ENCODE data around the gene RAB8B. TPM values are rescaled to one million over a fixed set of nuclear protein-coding genes. Genes with fewer than 3 reads are reported as not detected.
A peak's percentile ranks its signal among the peaks of the same experiment; 100 is the strongest.

Gene RAB8B
- total RNA-seq, 1 experiment from 2014 or later, result 39.1 TPM

DNA sequence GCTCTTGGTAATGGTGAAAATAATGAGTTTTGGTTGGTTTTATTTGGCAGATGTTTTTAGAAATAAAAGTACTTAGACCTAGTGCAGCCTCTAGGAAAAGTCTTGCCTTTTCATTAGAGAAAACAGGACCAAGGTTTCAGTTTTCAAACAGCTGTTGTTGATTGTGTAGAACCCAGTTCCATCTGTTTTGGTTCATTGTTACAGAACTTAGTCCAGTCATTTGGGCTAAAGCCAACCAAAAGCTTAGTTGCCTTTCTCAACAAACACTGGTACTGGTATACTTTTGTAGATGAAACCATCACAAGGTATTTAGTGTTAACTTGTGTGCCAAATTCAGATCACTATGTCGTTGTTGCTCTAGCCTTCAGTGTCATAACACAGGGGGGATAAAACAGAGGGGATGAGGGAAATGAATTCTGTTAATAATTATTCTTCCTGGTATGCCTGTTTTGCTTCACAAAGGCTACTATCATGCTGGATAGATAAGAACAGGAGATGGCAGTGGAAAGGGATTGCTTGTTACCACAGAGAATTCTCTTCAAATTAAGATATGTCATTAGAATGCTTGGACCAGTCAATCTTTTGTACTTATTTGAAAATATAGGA is 75.4 kb downstream of the RAB8B start:
- peak; percentile 89 for DNase-seq (ENCODE audit: low read depth)

- no peak for DNase-seq (ENCODE audit: low read depth)
Measured at GRCh38 chr15:63274427-63274826, 85.0 kb downstream of the RAB8B start.

DNA sequence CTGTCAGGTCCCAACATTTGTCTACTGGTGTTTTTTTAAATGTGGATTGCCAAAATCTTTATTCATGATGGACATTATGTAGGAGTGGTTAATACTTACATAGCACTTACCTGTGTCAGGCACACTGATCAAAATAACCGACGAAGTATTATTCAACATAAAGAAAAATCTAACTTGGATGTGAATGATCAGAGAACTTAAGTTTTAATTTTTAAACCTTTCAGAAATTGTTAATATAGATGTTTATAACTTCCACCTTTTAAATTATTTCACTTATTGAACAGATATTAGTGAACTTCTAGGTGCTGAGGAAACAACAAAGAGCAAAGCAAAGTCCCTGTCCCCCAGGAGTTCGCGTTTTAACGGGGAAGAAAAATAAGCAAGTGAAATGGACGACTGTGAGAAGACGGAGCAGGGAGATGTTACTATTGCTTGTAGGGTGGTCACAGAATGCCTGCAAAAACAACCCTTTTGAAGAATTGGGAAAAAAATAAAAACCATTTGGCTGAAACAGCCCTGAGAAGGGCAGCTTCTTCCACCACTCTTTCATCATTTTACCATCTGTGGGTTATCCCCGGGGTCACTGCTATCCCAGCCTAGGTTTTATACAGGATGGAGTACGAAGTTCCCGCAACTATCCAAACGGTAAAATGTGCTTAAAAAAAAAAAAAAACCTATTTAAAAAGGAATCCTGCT is 87.1 kb downstream of the RAB8B start:
- no peak for DNase-seq (ENCODE audit: low read depth)

DNA sequence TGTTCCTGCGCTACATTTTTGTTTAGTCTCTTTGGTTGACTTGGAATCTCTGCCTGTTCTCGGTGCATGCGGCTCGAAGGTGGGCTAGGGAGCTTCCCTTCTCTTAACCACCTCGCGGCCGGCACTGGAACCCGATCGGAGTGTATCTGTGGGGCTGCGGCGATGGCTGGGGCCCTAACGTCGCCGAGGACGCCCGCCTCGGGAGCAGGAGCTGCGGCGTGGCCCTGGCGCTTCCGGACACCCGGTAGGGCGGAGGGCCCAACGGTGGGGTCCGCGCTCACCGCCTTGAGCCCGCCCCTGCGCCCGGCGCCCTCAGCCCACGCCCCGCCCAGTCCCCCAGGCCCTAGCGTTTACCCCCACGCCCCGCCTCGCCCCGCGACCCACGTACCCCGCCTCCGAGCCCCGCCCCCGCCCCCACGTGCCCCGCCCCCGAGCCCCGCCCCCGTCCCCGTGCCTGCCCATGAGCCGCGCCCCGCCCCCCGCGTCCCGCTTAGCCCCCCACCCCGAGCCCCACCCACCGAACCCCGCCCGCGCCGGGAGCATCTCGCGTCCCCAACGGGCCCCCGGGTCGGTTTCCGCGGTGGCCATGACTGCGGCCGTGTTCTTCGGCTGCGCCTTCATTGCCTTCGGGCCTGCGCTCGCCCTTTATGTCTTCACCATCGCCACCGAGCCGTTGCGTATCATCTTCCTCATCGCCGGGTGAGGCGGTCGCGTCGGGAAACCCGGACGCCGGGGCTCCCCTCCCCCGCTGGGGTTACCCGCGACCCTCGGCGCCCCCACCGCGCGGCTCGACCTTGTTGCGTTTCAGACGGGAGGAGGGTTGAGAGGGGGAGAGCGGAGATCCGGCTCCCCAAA is 87.9 kb downstream of the RAB8B start, which contains the start of gene APH1B:
TSS of gene APH1B (plus strand) at position 568 of the 855 bp plus-strand sequence. CDS start at position 587, 19 bp downstream.
- peak; percentile 61 for DNase-seq (ENCODE audit: low read depth)

DNA sequence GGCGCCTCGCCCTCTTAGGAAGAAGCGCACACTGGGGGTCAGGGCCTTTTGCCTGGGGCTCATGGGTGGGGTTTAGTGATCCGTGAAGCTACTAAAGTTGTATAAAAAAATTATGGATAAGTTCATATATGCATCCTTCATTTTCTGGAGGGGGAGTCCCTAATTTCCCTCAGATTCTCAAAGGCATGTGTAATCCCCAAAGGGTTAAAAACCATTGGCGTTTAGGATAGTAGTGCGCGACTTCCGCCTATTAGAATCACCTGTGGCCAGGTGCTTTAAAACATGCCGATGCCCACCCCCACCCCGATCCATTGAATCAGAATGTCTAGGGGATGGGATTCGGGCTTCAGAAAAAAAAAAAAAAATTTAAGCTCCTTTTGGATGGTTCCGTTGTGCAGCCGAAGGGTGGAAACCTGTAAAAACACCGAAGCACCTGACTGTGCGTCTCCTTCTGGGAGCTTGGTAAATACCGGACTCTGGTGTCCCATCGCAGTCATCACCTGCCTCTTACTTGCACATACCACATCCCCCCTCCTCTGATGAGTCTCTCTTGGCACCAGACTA is 88.6 kb downstream of the RAB8B start:
- no peak for DNase-seq (ENCODE audit: low read depth)

- DNase-seq (ENCODE audit: low read depth), result no peak
Measured at GRCh38 chr15:63283126-63283525, 93.7 kb downstream of the RAB8B start.

DNA sequence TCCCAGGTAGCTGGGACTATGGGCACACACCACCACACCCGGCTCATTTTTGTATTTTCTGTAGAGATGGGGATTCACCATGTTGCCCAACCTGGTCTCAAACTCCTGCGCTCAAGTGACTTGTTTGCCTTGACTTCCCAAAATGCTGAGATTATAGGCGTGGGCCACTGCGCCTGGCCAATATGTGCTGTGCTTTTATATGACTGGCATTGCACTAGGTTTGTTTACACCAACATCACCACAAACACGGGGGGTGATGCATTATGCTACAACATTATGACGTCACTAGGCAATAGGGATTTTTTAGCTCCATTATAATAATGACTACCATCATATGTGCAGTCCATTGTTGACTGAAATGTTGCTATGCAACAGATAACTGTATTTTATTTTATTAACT is 94.9 kb downstream of the RAB8B start:
- DNase-seq (ENCODE audit: low read depth), result no peak

DNA sequence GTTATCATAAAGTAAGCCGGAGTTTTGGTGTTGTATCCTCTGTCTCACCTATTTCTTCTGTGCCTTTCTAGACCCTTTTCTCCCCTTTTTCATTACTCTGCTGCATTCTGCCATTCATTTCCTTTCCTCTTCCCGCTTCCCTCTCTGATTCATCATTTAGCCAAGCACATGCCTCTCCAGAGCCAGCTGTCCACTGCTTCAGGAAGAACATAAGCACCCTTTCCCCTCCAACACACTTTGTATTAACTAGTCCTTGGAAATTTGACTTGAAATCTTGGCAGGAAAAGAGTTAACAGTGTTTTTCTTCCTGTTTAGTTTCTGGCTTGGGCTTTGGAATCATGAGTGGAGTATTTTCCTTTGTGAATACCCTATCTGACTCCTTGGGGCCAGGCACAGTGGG is 97.7 kb downstream of the RAB8B start:
- peak; percentile 83 for DNase-seq (ENCODE audit: low read depth)

DNA sequence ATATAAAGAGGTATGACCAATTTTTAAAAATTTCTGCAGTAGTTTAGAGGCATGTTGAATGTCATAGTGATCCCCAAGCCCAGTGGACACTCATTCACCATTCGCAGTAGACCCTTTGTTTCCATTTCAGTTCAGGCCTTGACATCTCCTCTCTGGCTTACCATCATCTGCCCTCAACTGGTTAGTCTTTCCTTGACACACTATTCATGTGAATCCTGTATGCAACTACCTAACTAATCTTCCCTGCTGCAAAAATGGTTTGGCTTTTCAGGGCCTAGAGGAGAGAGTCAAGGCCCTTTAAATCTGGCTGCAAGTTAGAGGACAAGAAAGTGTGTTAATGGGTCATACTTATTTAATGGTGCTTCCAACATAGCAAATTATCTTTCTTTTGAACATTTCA is 98.9 kb downstream of the RAB8B start:
- DNase-seq (ENCODE audit: low read depth), result peak; percentile 11

DNA sequence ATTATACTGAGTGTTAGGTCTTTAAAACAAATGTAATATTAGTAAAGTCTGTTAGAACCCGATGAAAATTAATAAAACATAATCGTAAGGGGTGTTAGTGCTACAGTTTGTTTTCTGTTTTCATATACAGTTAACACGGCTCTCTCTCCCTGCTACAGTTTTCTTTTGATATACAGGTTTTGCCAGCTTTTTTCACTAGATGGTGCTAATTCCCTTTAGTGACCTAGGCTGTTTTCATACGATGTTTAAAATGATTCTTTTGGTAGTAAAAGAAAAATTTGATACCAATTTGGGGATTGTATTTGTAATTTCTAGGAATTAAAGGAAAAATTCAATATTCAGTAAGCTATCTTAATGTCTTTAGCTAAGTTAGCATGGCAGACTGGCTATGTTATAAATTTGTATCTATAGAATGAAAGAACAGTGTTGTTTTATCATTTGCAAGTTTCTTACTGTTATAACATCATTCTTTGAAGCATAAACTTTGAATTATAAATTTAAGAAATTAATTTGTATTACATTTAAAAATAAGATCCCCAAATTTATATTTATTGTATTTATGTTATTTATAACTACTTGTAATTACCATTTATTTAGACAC is 99.5 kb downstream of the RAB8B start:
- DNase-seq (ENCODE audit: low read depth), result peak; percentile 66

- peak; percentile 83 for DNase-seq (ENCODE audit: low read depth)
Measured at GRCh38 chr15:63291507-63291906, 102.1 kb downstream of the RAB8B start.

GRCh38 chr15:63292241-63292640 is 102.8 kb downstream of the RAB8B start:
- no peak for DNase-seq (ENCODE audit: low read depth)

DNA sequence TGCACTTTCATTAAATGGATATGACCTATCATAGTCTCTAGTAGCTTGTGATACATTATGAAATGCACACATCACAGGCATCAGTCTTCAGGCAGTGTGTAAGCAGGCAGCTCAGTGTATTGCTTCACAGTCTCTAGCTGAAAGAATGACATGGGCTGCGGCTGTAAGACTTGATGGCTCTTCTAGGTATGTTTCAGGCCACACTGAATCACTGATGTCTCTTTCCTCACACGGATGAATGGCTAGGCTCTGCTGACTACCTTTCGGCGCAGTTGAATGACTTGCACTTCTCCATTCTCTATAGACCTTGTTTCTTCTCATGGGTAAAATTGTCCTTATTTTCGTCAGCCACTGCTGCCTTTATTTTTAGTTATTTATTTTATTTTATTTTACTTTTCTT is 103.4 kb downstream of the RAB8B start:
- DNase-seq (ENCODE audit: low read depth), result no peak

- DNase-seq (ENCODE audit: low read depth), result no peak
Measured at GRCh38 chr15:63294359-63294758, 105.0 kb downstream of the RAB8B start.

DNA sequence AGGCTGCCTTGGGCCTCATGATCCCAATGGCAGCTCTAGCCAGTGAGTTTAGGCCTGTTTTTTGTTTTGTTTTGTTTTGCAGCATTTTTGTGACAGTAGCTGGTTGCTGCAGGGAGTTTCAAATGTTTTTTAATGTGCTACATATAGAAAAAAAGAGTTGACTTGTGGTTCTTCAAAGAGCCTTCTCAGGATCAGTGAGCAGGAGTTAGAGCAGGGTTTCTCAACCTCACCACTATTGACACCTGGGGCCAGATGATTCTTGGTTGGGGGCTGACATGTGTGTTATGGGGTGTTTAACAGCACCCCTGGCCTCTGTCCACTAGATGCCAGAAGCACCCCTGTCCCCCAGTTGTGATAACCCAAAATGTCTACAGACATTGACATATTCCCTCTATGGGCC is 105.9 kb downstream of the RAB8B start:
- no peak for DNase-seq (ENCODE audit: low read depth)

GRCh38 chr15:63296195-63296594 is 106.8 kb downstream of the RAB8B start:
- no peak for DNase-seq (ENCODE audit: low read depth)

DNA sequence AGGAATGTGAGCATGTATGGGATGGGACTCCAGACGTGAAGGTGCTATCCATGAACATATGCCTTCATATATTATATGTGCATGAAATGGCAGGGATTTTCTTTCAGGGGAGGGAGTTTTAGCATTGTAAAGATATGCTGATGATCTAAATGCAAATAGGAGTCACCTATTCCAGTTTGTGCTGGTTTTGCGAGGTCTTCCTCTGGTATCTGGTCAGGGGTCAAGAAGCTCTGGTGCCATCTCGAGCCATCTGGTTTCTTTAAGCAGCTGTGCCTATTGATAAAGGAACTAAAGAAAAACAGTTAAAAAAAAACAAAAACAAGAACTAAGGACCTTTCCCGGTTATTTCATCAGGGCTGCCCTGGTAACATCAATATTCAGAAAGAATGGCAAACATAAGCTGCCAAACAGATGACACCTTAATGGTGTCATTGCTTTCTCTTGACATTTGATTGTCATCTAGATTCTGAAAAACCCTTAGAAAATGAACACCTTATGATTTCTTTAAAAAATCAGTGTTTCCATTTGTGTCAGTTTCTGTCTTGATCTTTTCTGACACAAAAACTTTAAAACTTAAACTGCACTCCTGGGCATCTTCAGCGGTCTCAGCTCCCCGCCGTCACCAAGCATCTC is 110.7 kb downstream of the RAB8B start:
- DNase-seq (ENCODE audit: low read depth), result no peak

- DNase-seq (ENCODE audit: low read depth), result no peak
Measured at GRCh38 chr15:63301088-63301487, 111.7 kb downstream of the RAB8B start.

- DNase-seq (ENCODE audit: low read depth), result no peak
Measured at GRCh38 chr15:63305260-63305659, 115.9 kb downstream of the RAB8B start.

DNA sequence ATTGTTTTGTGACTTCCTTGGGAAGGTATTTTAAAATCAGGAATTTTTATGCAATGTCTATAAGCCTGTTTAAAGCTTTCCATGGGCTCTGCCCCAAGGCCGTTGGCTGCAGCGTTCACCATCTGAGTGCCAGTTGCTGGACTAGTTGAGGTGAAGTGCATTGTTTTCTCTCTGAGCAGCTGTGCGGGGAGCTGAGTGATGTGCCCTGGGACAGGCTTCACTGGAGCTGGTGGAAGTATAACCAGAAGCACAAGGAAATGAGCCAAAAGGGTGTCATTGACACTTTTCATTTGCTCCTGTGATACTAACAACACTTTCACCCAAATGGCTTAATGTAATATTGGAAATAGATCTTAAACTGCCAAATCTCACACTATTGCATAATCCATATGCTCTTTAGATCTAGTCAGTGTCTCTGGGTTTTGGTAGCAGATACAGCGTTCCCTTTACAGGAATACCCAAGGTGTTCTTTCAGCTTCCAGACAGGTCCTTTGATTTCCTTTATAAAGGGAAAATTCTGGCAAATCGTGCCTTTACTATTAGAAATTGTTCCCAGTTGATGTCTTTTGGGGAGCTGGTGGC is 117.2 kb downstream of the RAB8B start:
- no peak for DNase-seq (ENCODE audit: low read depth)

- no peak for DNase-seq (ENCODE audit: low read depth)
Measured at GRCh38 chr15:63308491-63308890, 119.1 kb downstream of the RAB8B start.

Data from LHCN-M2 (cell line).